VCaP (cell line): ENCODE results near the gene CSAD.
"Not testable (repeated sequence)": the region's sequence is repeated elsewhere in the genome, so short reads cannot be mapped to it uniquely, and the experiment has no call there.

ENCODE experiments used
- H3K27ac ChIP-seq: fragments of 450-650 bp; 2 replicates; pipeline ENCODE4 v1.5.1; 2017
- TF ChIP-seq, protein P1 (sequence below): fragments of 450-650 bp; conservative IDR thresholded peaks from 2 replicates; pipeline ENCODE4 v1.5.1; 2017; ENCODE audit warnings: mild to moderate bottlenecking, moderate library complexity

Gene CSAD

DNA sequence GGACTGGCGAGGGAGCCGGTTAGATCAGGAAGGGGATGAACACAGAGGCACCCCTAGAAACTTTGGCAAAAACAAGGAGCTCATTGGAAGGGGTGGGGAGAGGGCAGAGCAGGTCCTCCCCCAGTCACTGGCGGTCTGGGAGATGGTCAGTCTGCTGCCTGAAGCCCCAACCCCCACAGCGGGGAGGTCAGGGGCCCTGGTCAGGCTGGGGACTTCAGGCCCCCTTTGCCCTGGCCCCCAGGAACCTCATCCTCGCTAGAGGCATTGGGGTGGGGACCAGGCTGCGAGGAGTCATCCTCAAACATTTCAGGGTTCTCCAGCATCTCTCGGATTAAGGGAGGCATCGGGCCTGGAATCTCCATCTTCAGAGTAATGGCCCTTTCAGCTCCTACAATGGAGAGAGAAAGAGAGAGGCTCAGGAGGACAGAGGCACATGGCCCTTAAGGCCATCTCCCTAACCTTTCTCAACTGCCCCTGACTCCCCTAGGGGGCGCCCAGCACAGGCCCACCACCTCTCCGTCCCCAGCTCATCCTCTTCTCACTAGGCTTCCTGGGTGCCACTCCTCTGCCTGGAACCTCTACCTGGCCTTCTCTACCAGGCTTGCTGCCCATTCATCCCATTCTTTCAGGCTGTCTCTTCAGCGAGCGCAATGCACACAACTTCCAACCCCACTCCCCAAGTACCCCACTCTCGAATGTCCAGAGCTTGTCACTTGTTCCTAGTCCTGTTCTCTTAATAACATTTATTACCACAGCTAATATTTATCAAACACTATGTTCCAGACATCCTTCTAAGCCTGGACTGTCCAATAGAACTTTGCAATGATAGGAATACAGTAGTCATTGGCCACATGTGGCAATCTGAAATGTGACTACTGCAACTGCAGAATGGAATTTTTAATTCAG is 31.0 kb upstream of the CSAD start:
- TF ChIP-seq, protein P1, sequence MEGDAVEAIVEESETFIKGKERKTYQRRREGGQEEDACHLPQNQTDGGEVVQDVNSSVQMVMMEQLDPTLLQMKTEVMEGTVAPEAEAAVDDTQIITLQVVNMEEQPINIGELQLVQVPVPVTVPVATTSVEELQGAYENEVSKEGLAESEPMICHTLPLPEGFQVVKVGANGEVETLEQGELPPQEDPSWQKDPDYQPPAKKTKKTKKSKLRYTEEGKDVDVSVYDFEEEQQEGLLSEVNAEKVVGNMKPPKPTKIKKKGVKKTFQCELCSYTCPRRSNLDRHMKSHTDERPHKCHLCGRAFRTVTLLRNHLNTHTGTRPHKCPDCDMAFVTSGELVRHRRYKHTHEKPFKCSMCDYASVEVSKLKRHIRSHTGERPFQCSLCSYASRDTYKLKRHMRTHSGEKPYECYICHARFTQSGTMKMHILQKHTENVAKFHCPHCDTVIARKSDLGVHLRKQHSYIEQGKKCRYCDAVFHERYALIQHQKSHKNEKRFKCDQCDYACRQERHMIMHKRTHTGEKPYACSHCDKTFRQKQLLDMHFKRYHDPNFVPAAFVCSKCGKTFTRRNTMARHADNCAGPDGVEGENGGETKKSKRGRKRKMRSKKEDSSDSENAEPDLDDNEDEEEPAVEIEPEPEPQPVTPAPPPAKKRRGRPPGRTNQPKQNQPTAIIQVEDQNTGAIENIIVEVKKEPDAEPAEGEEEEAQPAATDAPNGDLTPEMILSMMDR = peak; percentile 63
- H3K27ac ChIP-seq = no peak overlapping the region

DNA sequence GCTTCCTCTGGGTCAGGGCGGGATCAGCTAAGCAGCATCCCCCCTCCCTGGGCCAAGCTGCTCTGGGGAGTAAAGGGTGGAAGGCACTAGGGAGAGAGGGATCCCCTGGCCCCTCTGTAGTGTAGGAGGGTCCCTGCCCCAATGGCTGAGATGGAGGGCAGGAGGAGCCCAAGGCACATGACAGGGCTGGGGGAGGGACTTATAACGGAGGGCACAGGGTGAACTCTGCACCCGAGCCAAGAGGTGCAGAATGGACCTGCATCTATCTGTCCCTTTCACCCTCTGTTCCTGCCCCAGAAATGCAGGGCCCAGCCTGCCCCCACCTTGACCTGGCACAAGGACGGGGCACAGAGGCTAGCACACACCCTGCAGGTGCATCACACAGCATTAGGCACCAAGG is 30.1 kb upstream of the CSAD start:
- no peak overlapping the region for H3K27ac ChIP-seq

DNA sequence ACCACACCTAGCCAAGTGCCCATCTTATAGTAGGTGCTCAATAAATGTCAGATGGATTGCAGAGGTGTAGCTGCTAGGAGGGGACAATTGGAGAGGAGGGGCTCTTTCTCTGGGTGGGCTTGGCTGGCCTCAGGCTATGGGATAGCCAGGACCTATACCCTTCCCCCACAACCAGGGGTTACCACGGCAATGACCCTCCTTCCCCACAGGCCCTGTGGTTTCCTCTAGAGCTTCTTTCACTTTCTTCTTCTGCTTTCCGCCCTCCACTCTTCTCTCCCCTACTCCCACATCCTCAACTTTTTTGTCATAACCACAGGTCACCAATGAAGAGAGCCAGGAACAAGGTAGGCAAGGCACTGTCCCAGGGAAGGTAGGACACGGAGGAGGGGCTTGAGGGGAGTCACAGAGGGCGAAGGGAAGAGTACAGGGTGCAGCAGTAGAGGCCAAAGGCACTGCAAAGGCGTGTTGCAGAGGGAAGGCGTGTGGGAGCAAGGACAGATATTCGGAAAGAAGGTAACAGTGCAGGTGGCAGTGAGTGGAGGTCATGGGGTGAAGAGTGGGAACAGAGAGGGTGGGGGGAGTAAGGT is 28.2 kb upstream of the CSAD start:
- H3K27ac ChIP-seq = no peak overlapping the region
- TF ChIP-seq, protein P1 = no peak

More for the DNA sequence above, 30.1 kb upstream of the CSAD start:
- TF ChIP-seq, protein P1 = no peak

- no peak overlapping the region for H3K27ac ChIP-seq
- TF ChIP-seq, protein P1 = no peak
Observed at GRCh38 chr12:53208435-53208834, 27.7 kb upstream of the CSAD start.

DNA sequence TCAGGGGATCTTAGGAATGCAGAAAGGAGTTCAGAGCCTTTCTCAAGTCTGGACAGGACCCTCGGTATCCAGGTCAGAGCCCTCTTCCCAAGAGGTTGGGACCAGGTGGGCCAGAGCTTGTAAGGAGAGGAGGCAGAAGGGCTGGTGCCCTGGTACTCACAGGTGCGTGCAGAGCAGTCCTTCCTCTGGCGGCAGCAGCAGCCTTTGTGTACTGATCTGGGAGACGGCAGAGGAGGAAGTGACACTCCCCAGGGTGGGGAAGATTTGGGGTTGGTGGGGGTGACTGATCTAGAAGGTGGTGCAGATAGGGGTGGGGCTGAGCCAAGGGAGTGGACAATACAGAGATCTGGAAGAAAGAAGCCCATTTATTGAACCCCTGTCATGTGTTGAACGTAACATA is 26.3 kb upstream of the CSAD start, which contains the start of gene ITGB7:
ITGB7 (minus strand) TSS at position 210 of the 400 bp plus-strand sequence. CDS start 6,808 bp downstream, outside the sequence.
- H3K27ac ChIP-seq = no peak within 1 kb of the TSS
- TF ChIP-seq, protein P1 = no peak

- H3K27ac ChIP-seq = no peak overlapping the region
- TF ChIP-seq, protein P1 = no peak
Observed at GRCh38 chr12:53205747-53206419, 25.2 kb upstream of the CSAD start.

DNA sequence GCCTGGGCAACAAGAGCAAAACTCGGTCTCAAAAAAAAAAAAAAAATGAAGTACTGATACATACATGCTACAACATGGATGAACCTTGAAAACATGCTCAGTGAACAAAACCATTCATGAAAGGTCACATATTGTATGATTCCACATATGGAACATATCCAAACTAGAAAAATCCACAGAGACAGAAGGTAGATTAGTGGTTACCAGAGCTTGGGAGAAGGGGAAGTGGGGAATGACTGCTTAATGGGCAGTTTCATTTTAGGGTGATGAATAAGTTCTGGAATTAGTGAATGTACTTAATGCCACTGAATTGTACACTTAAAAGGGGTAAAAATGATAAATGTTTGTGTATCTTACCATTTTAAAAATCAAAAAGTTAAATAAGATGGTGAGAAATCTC is 23.6 kb upstream of the CSAD start:
- TF ChIP-seq, protein P1 = no peak

GRCh38 chr12:53202316-53202715 is 21.6 kb upstream of the CSAD start:
- H3K27ac ChIP-seq = not testable (repeated sequence)

More for the DNA sequence above, 23.6 kb upstream of the CSAD start:
- H3K27ac ChIP-seq = no peak overlapping the region
